ENCODE measurements around the gene RPS2. TPM values are rescaled to one million over a fixed set of nuclear protein-coding genes. Genes with fewer than 3 reads are reported as not detected.

Gene RPS2
- total RNA-seq, 1 donor from 2014 or later = 1,490 TPM

GRCh38 chr16:1974157-1975070, 9.8 kb upstream of the RPS2 start:
- peaks cover 45% of the 10 kb centered on the region for H3K36me3 ChIP-seq
- H3K4me1 ChIP-seq = peaks cover 16% of the 10 kb centered on the region
- peaks cover 17% of the 10 kb centered on the region for H3K27me3 ChIP-seq
- ATAC-seq (no peak), DNase-seq (no peak)
- no peaks in the 10 kb centered on the region for H3K9me3 ChIP-seq
- TF ChIP-seq CTCF (IDR thresholded peaks at IDR 0.05) = no peak
- H3K27ac ChIP-seq = no peak overlapping the region
- intact Hi-C loops (cut with DNase I) = no loop called here
- H3K4me3 ChIP-seq = no peak overlapping the region

- TF ChIP-seq CTCF (IDR thresholded peaks at IDR 0.05) = no peak
- H3K4me1 ChIP-seq = peaks cover 16% of the 10 kb centered on the region
- no peak for DNase-seq
- intact Hi-C loops (cut with DNase I) = no loop called here
- peaks cover 9% of the 10 kb centered on the region for H3K27me3 ChIP-seq
- no peaks in the 10 kb centered on the region for H3K9me3 ChIP-seq
- ATAC-seq = no peak
- H3K36me3 ChIP-seq = peaks cover 45% of the 10 kb centered on the region
- no peak overlapping the region for H3K4me3 ChIP-seq
- H3K27ac ChIP-seq = no peak overlapping the region
Observed at GRCh38 chr16:1973461-1974156, 9.0 kb upstream of the RPS2 start.

- no peaks in the 10 kb centered on the region for H3K27me3 ChIP-seq
- H3K36me3 ChIP-seq = peaks cover 35% of the 10 kb centered on the region
- DNase-seq (peak; percentile 70), ATAC-seq (peak; percentile 4)
- H3K27ac ChIP-seq = peak overlapping the region; percentile 91
- peak overlapping the region; percentile 99 for H3K4me3 ChIP-seq
- peaks cover 16% of the 10 kb centered on the region for H3K4me1 ChIP-seq
- no peaks in the 10 kb centered on the region for H3K9me3 ChIP-seq
- intact Hi-C loops (cut with DNase I) = no loop called here
- no peak for TF ChIP-seq CTCF (IDR thresholded peaks at IDR 0.05)
Observed at GRCh38 chr16:1972490-1972877, 7.9 kb upstream of the RPS2 start.

- ATAC-seq = peak; percentile 95
Observed at GRCh38 chr16:1971796-1972489, 7.3 kb upstream of the RPS2 start, which contains the start of gene TBL3. TSS of gene TBL3 (plus strand) at chr16:1972053. CDS start at chr16:1972165, 112 bp downstream.

More at GRCh38 chr16:1971796-1972489, 7.3 kb upstream of the RPS2 start, which contains the start of gene TBL3:
- Histone ChIP-seq H3K36me3 (peaks cover 30% of the 10 kb centered on the region), H3K27me3 (no peaks in the 10 kb centered on the region), H3K4me1 (peaks cover 16% of the 10 kb centered on the region), H3K4me3 (peak within 1 kb of the TSS; percentile 99), H3K27ac (peak within 1 kb of the TSS; percentile 91), H3K9me3 (no peaks in the 10 kb centered on the region)
- TF ChIP-seq CTCF (IDR thresholded peaks at IDR 0.05) = no peak
- intact Hi-C loops (cut with DNase I) = no loop called here
- peak; percentile 97 for DNase-seq

All from upper lobe of right lung (tissue), 1 donor.